Fibroblast of lung (primary cell): Measurements from ENCODE around the gene EXOSC3. TPM values are rescaled to one million over a fixed set of nuclear protein-coding genes. Genes with fewer than 3 reads are reported as not detected.
"Not testable (repeated sequence)": the region's sequence is repeated elsewhere in the genome, so short reads cannot be mapped to it uniquely, and the experiment has no call there.

Source experiments
- DNase-seq, 2 donors: peaks; one replicate each; pipeline versions ENCODE4 v3.0.0 to v3.0.0-alpha.2; 2010; ENCODE audit warnings: low read depth in 2 of 2
- H2AFZ ChIP-seq: 2 replicates; pipeline ENCODE4 v1.5.1; 2012; ENCODE audit warnings: low read length, control low read depth, inconsistent platforms
- H3K27ac ChIP-seq: 2 replicates; pipeline ENCODE4 v1.5.1; 2011; ENCODE audit warnings: low read length, control low read depth; ENCODE audit not compliant: insufficient read depth
- H3K27me3 ChIP-seq: 2 replicates; pipeline ENCODE4 v1.5.1; 2011; ENCODE audit warnings: mild to moderate bottlenecking, low read length; ENCODE audit not compliant: control insufficient read depth, insufficient read depth
- H3K36me3 ChIP-seq: 2 replicates; pipeline ENCODE4 v1.5.1; 2011; ENCODE audit warnings: low read length; ENCODE audit not compliant: control insufficient read depth, insufficient read depth
- H3K4me1 ChIP-seq: 2 replicates; pipeline ENCODE4 v1.5.1; 2011; ENCODE audit warnings: low read length; ENCODE audit not compliant: control insufficient read depth, insufficient read depth; ENCODE audit errors: extremely low read depth
- H3K4me2 ChIP-seq: 2 replicates; pipeline ENCODE4 v1.5.1; 2011; ENCODE audit warnings: low read length, control low read depth; ENCODE audit not compliant: insufficient read depth; ENCODE audit errors: extremely low read depth
- H3K4me3 ChIP-seq, 4 experiments: fragments of 200-600 bp in 1 of 4; sonication (generic) in 1 of 4; replicated peaks in 1 of 4; 2 replicates each; pipeline ENCODE4 v1.5.1; 2011 to 2016; ENCODE audit warnings: low read length in 4 of 4, low read depth in 3 of 4, mild to moderate bottlenecking in 3 of 4, control low read depth in 2 of 4, inconsistent platforms in 1 of 4, mixed read lengths in 1 of 4; ENCODE audit not compliant: insufficient read depth in 1 of 4; ENCODE audit errors: control extremely low read depth in 1 of 4
- H3K79me2 ChIP-seq: 2 replicates; pipeline ENCODE4 v1.5.1; 2012; ENCODE audit warnings: mild to moderate bottlenecking, low read length, inconsistent platforms; ENCODE audit not compliant: control insufficient read depth, insufficient read depth
- H3K9ac ChIP-seq: 2 replicates; pipeline ENCODE4 v1.5.1; 2011; ENCODE audit warnings: mild to moderate bottlenecking, low read length, control low read depth; ENCODE audit not compliant: insufficient read depth
- H3K9me3 ChIP-seq: 2 replicates; pipeline ENCODE4 v1.5.1; 2012; ENCODE audit warnings: low read depth, low read length; ENCODE audit not compliant: control insufficient read depth, insufficient read depth
- H4K20me1 ChIP-seq: 2 replicates; pipeline ENCODE4 v1.5.1; 2011; ENCODE audit warnings: low read length; ENCODE audit not compliant: control insufficient read depth, insufficient read depth; ENCODE audit errors: extremely low read depth
- CTCF ChIP-seq, 2 donors: IDR thresholded peaks in 1 of 2; conservative IDR thresholded peaks in 1 of 2; 1 replicate in 1 of 2; 2 replicates in 1 of 2; pipeline ENCODE4 v1.5.1; 2011 to 2012; ENCODE audit warnings: low read length in 2 of 2, control low read depth in 1 of 2, inconsistent platforms in 1 of 2, low read depth in 1 of 2, mild to moderate bottlenecking in 1 of 2
- EZH2 ChIP-seq: IDR thresholded peaks from 2 replicates; pipeline ENCODE4 v1.5.1; 2012; ENCODE audit warnings: low read length, control low read depth, mild to moderate bottlenecking; ENCODE audit errors: missing control alignments
- polyA plus RNA-seq, 2 donors: library from polyadenylated mRNA; depleted of rRNA in 1 of 2; stranded (reverse) in 1 of 2; unstranded in 1 of 2; fragments of >200 nt; gene quantifications; 2 replicates each; pipeline ENCODE4 v1.2.1, GENCODE V29; 2011 to 2012; ENCODE audit warnings: missing spikeins in 1 of 2
- total RNA-seq: library from RNA; depleted of rRNA; stranded (reverse); fragments of >200 nt; gene quantifications from 2 replicates; pipeline ENCODE4 v1.2.1, GENCODE V29; 2014

Gene EXOSC3
- total and polyA plus RNA-seq, 2 donors (not counting 1 experiment from before 2014, with no cell fraction given): 19.0 to 34.0 TPM

- Histone ChIP-seq H3K27ac (no peak overlapping the region), H3K4me3 (no peak overlapping the region), H3K36me3 (peaks cover 2% of the 10 kb centered on the region), H3K4me2 (no peak overlapping the region), H4K20me1 (no peaks in the 10 kb centered on the region), H3K4me1 (no peaks in the 10 kb centered on the region), H3K9me3 (no peaks in the 10 kb centered on the region), H3K9ac (no peak overlapping the region), H3K79me2 (no peaks in the 10 kb centered on the region), H2AFZ (no peak overlapping the region), H3K27me3 (no peaks in the 10 kb centered on the region)
- TF ChIP-seq EZH2 (no peak), CTCF (conservative IDR thresholded peaks at IDR 0.05 in 1 of 2, IDR thresholded peaks at IDR 0.05 in 1 of 2; ENCODE audit: low read depth in 1 of 2, low read length in 2 of 2) (no peak)
- DNase-seq: no peak
Observed at GRCh38 chr9:37769306-37769705, 15.6 kb downstream of the EXOSC3 start.

DNA sequence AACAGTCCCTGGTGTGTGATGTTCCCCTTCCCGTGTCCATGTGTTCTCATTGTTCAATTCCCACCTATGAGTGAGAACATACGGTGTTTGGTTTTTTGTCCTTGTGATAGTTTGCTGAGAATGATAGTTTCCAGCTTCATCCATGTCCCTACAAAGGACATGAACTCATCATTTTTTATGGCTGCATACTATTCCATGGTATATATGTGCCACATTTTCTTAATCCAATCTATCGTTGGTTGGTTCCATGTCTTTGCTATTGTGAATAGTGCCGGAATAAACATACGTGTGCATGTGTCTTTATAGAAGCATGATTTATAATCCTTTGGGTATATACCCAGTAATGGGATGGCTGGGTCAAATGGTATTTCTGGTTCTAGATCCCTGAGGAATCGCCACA, 19.6 kb downstream of the EXOSC3 start:
- not testable (repeated sequence) for H4K20me1 ChIP-seq, H3K36me3 ChIP-seq

GRCh38 chr9:37761511-37761910, 23.4 kb downstream of the EXOSC3 start:
- H3K4me1 ChIP-seq: peaks cover 13% of the 10 kb centered on the region
- peak overlapping the region; percentile 66 for H3K4me2 ChIP-seq
- H3K36me3 ChIP-seq: peaks cover 2% of the 10 kb centered on the region
- peak; percentile 19 to 85 for DNase-seq
- peak overlapping the region; percentile 64 for H3K27ac ChIP-seq
- no peak overlapping the region for H2AFZ ChIP-seq
- H4K20me1 ChIP-seq: no peaks in the 10 kb centered on the region
- H3K27me3 ChIP-seq: no peaks in the 10 kb centered on the region
- H3K79me2 ChIP-seq: no peaks in the 10 kb centered on the region
- no peak for TF ChIP-seq CTCF (conservative IDR thresholded peaks at IDR 0.05 in 1 of 2, IDR thresholded peaks at IDR 0.05 in 1 of 2; ENCODE audit: low read depth in 1 of 2, low read length in 2 of 2)
- no peak overlapping the region for H3K4me3 ChIP-seq
- peak overlapping the region; percentile 5 for H3K9ac ChIP-seq
- H3K9me3 ChIP-seq: no peaks in the 10 kb centered on the region

More for the DNA sequence above, 19.6 kb downstream of the EXOSC3 start:
- DNase-seq, H3K79me2 ChIP-seq, H2AFZ ChIP-seq, H3K27me3 ChIP-seq, H3K27ac ChIP-seq, H3K4me2 ChIP-seq, H3K9ac ChIP-seq, H3K9me3 ChIP-seq, H3K4me3 ChIP-seq: not testable (repeated sequence)
- H3K4me1 ChIP-seq: peaks cover 12% of the 10 kb centered on the region
